ENCODE results near the gene AGR3.

The AGR3 gene

GRCh38 chr7:16881844-16882243 is at the start of gene AGR3:
Gene AGR3 (minus strand): TSS chr7:16881983. CDS start chr7:16878618, 3,365 bp downstream.
- DNase-seq (ENCODE audit: low read depth, low spot score) = no peak
- H3K27ac ChIP-seq = no peak within 1 kb of the TSS

GRCh38 chr7:16930946-16931345 is 49.2 kb upstream of the AGR3 start:
- DNase-seq (ENCODE audit: low read depth, low spot score) = no peak
- no peak overlapping the region for H3K27ac ChIP-seq

DNA sequence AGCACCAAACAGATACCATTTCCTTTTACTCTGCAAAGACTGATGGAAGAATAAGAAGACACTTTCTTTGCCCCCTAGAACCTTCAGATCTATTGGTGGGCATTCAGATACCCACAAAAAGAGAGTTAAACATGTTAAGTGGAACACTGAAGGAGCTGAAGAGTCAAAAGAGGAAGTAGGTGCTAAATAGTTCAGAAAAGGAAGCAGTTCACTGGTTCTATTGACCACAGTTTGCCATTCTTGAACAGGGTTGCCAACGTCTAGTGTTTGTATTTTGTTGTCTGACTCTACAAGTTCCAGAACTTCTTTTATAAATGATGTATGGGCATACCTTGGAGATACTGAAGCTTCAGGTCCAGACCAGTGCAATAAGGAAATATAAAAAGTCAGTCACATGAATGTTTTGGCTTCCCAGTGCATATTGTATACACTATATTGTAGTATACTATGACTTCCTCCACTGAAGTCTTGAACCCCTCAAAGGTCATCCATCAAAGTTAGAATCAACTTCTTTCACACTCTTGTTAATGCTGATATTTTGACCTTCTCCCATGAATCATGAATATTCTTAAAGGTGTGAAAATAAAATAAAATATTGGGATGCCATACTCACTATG is 47.5 kb upstream of the AGR3 start:
- H3K27ac ChIP-seq = no peak overlapping the region
- DNase-seq (ENCODE audit: low read depth, low spot score) = no peak

DNA sequence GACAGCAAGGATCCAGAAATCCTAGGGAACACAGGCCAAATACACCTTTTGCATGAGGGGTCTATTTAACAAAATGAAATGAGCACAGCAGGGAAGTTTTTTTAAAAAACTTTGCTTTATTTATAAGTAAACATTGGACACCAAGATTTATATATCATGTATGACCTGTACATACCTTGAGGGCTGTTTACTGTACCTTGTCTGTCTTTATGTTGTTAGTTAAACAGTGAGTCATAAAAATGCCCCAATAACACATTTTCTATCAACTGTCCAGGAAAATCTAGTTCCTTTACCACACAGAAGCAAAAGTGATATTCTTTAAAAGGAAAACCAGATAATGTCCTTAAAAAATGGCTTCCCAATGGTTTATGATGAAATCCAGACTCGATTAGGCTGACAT is 45.1 kb upstream of the AGR3 start:
- peak overlapping the region; percentile 28 for H3K27ac ChIP-seq
- DNase-seq (ENCODE audit: low read depth, low spot score) = no peak

GRCh38 chr7:16926283-16926682 is 44.5 kb upstream of the AGR3 start:
- DNase-seq (ENCODE audit: low read depth, low spot score) = no peak
- peak overlapping the region; percentile 28 for H3K27ac ChIP-seq

GRCh38 chr7:16925609-16926008 is 43.8 kb upstream of the AGR3 start:
- no peak overlapping the region for H3K27ac ChIP-seq
- no peak for DNase-seq (ENCODE audit: low read depth, low spot score)

DNA sequence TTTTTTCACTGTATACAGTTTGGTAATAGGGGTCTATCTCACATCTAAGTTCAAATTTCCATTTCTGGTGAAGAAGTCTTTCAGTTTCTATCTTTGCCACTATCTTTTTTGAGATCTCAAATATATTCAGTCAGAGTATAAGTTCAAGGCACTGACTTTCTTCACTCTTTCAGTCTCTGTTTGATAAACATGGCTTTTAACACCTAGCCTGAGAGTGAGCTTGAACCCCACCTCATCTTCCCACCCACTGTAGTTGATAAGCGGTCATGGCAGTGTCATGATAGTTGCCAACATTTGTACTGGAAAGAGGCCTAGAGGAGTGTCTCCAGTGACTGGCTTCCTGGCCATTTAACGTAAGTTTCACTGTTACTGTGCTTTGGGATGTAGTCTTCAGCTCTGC is 41.2 kb upstream of the AGR3 start:
- H3K27ac ChIP-seq = peak overlapping the region; percentile 69
- DNase-seq (ENCODE audit: low read depth, low spot score) = no peak

GRCh38 chr7:16921644-16922257 is 40.0 kb upstream of the AGR3 start:
- H3K27ac ChIP-seq = peak overlapping the region; percentile 69
- DNase-seq (ENCODE audit: low read depth, low spot score) = no peak

DNA sequence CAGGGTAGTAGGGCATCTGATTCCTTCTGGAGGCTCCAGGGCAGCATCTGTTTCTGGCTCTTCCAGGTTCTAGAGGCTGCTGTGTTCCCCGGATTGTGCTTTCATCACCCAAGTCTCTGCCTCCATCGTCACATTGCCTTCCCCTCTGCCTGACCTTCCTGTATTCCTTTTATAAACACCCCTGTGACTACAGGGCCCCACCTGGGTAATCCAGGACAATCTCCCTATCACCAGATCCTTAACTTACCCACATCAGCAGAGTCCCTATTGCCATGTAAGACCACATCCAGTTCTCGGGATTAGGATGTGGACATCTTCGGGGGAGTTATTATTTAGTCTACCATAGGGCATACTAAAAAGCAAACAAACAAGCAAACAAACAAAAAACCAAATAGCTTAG is 39.4 kb upstream of the AGR3 start:
- DNase-seq (ENCODE audit: low read depth, low spot score) = no peak
- peak overlapping the region; percentile 69 for H3K27ac ChIP-seq

GRCh38 chr7:16919440-16919839 is 37.7 kb upstream of the AGR3 start:
- no peak overlapping the region for H3K27ac ChIP-seq
- DNase-seq (ENCODE audit: low read depth, low spot score) = no peak

DNA sequence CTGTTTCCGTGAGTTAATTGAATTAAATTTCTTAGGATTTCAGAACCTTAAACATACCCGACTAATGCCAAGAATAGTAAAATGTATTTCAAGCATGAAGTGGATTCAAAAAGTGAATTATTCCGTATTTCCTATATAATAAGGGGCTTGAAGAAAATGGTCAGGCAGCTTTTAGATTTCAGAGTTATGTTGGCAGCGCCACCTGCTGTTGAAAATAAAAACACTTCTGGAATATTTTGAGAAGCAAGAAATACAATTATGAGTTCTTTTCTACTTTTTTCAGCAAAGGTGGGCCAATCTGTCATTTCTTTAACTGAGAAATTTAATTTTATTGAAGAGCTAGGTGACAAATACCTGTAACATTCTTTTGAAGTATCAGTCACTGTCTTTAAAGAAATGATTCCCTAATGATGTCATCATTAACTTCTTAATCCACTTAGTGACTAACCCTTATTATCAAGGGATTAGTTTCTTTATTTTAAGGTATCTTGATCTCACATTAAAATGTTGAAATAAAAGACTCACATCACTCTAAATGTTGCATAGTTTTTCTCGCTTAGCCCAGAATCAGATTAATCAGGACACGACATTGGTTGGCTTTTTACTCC is 36.6 kb upstream of the AGR3 start:
- no peak for DNase-seq (ENCODE audit: low read depth, low spot score)
- H3K27ac ChIP-seq = peak overlapping the region; percentile 24

DNA sequence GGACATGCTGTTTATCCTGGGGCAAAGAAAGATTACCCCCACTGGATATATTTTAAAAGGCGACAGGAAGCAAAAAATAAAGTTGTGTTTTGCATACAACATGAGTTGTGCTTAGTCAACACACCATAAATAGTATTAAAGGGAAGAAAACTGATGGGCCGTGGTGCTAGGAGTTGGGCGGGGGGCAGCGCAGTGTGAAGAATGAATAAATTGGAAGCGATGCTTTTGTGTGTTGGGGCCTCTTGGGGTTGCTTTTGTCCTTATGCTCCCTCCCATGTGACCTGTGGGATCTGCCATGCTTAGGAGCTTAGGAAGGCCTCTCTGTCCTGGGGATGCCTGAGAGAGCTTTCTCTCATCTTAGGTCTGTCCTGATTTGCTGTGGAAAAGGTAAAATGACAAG is 35.0 kb upstream of the AGR3 start:
- DNase-seq (ENCODE audit: low read depth, low spot score) = no peak
- peak overlapping the region; percentile 65 for H3K27ac ChIP-seq

GRCh38 chr7:16916105-16916639 is 34.4 kb upstream of the AGR3 start:
- no peak for DNase-seq (ENCODE audit: low read depth, low spot score)
- H3K27ac ChIP-seq = peak overlapping the region; percentile 65

GRCh38 chr7:16915405-16915804 is 33.6 kb upstream of the AGR3 start:
- peak overlapping the region; percentile 65 for H3K27ac ChIP-seq
- DNase-seq (ENCODE audit: low read depth, low spot score) = peak; percentile 94

GRCh38 chr7:16914771-16915170 is 33.0 kb upstream of the AGR3 start:
- H3K27ac ChIP-seq = peak overlapping the region; percentile 65
- DNase-seq (ENCODE audit: low read depth, low spot score) = no peak

- no peak for DNase-seq (ENCODE audit: low read depth, low spot score)
- H3K27ac ChIP-seq = no peak overlapping the region
Observed at GRCh38 chr7:16913643-16914042, 31.9 kb upstream of the AGR3 start.

DNA sequence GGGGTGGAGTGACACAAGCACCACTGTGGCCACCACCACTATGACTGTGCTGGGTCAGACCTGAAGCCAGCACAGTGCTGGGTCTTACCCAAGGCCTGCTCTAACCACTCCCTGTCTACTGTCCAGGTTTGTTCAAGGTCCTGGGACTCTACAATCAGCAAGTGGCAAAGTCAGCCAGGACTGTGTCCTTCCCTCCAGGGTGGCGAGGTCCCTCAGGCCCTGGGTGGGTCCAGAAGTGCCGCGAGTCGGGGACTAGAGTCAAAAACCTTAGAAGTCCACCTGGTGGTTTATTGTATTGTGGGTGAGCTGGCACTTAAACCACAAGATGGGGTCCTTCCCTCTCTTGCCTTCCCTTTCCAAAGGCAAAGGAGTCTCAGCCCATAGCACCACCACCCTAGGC is 30.8 kb upstream of the AGR3 start:
- H3K27ac ChIP-seq = no peak overlapping the region
- no peak for DNase-seq (ENCODE audit: low read depth, low spot score)

DNA sequence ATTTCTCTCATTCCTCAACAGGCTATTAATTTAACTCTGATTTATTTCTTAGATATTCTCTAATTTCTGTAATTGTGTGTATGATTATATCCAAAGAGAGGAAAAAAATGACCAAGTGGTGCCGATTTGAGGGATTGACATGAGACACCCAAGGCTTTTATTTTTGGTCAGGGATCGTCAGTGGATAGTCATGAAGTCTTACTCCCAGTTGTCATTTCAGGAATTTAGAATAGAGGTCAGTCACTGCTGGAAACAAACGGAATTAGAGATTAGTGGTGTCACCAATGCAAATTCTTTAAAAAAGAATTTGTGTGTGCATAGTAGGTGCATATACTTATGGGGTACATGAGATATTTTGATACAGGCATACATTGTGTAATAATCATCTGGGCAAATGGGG is 26.8 kb upstream of the AGR3 start:
- H3K27ac ChIP-seq = no peak overlapping the region
- DNase-seq (ENCODE audit: low read depth, low spot score) = no peak

GRCh38 chr7:16905300-16906044 is 23.7 kb upstream of the AGR3 start:
- DNase-seq (ENCODE audit: low read depth, low spot score) = no peak

GRCh38 chr7:16904076-16904475 is 22.3 kb upstream of the AGR3 start:
- DNase-seq (ENCODE audit: low read depth, low spot score) = no peak
- no peak overlapping the region for H3K27ac ChIP-seq

More at GRCh38 chr7:16905300-16906044, 23.7 kb upstream of the AGR3 start:
- H3K27ac ChIP-seq = no peak overlapping the region
